GM21447 (cell line): ENCODE measurements around the gene ITPR1.

ENCODE experiments used
- ATAC-seq: cut with Tn5 transposase; IDR thresholded peaks from one replicate; pipeline ENCODE4 v1.9.1; 2021; ENCODE audit not compliant: unreplicated experiment

Gene ITPR1

GRCh38 chr3:4821338-4821737 is 328.2 kb downstream of the ITPR1 start:
- no peak for ATAC-seq

- no peak for ATAC-seq
Observed at GRCh38 chr3:4821975-4822374, 328.8 kb downstream of the ITPR1 start.

- ATAC-seq, result no peak
Observed at GRCh38 chr3:4822568-4822967, 329.4 kb downstream of the ITPR1 start.

- ATAC-seq, result no peak
Observed at GRCh38 chr3:4823385-4823784, 330.2 kb downstream of the ITPR1 start.

GRCh38 chr3:4823986-4824925 is 331.1 kb downstream of the ITPR1 start:
- ATAC-seq, result no peak

- no peak for ATAC-seq
Observed at GRCh38 chr3:4824926-4825325, 331.8 kb downstream of the ITPR1 start.

- no peak for ATAC-seq
Observed at GRCh38 chr3:4825436-4826236, 332.5 kb downstream of the ITPR1 start.

GRCh38 chr3:4826237-4827100 is 333.3 kb downstream of the ITPR1 start:
- no peak for ATAC-seq

- no peak for ATAC-seq
Observed at GRCh38 chr3:4827767-4828166, 334.6 kb downstream of the ITPR1 start.

- ATAC-seq, result no peak
Observed at GRCh38 chr3:4828279-4829030, 335.3 kb downstream of the ITPR1 start.

- no peak for ATAC-seq
Observed at GRCh38 chr3:4829031-4829394, 335.9 kb downstream of the ITPR1 start.

- ATAC-seq, result no peak
Observed at GRCh38 chr3:4830586-4830914, 337.4 kb downstream of the ITPR1 start.

- ATAC-seq, result no peak
Observed at GRCh38 chr3:4831580-4831950, 338.4 kb downstream of the ITPR1 start.

- ATAC-seq, result no peak
Observed at GRCh38 chr3:4833471-4833870, 340.3 kb downstream of the ITPR1 start.

GRCh38 chr3:4834403-4834866 is 341.3 kb downstream of the ITPR1 start:
- peak; percentile 45 for ATAC-seq

GRCh38 chr3:4835616-4836043 is 342.5 kb downstream of the ITPR1 start:
- ATAC-seq, result no peak

- no peak for ATAC-seq
Observed at GRCh38 chr3:4836516-4836915, 343.4 kb downstream of the ITPR1 start.

GRCh38 chr3:4837374-4837930 is 344.3 kb downstream of the ITPR1 start:
- ATAC-seq, result no peak

GRCh38 chr3:4838621-4839022 is 345.5 kb downstream of the ITPR1 start:
- peak; percentile 62 for ATAC-seq

GRCh38 chr3:4839278-4839677 is 346.1 kb downstream of the ITPR1 start:
- ATAC-seq, result no peak
